Psoas muscle (tissue), 8 donors: ENCODE measurements around the gene MASP2. TPM values are rescaled to one million over a fixed set of nuclear protein-coding genes. Genes with fewer than 3 reads are reported as not detected.
A peak's percentile ranks its signal among the peaks of the same experiment; 100 is the strongest.
"Not testable (repeated sequence)": the region's sequence is repeated elsewhere in the genome, so short reads cannot be mapped to it uniquely, and the experiment has no call there.

Source experiments
- ATAC-seq, 4 donors: fragments of 200-7000 bp; cut with Tn5 transposase; one replicate each; pipeline ENCODE4 v1.9.1; 2020; ENCODE audit warnings: moderate library complexity in 3 of 4, mild to moderate bottlenecking in 2 of 4
- DNase-seq, 2 donors: peaks; one replicate each; pipeline ENCODE4 v3.0.0-alpha.2; 2020
- H3K27ac ChIP-seq: fragments of 200-600 bp; one replicate; pipeline ENCODE4 v1.8.0; 2022
- H3K27me3 ChIP-seq, 3 donors: fragments of 200-600 bp in 1 of 3; one replicate each; pipeline versions ENCODE4 v1.6.1 to v1.8.0; 2013 to 2022; ENCODE audit warnings: low read length in 2 of 3, mild to moderate bottlenecking in 2 of 3, moderate library complexity in 1 of 3; ENCODE audit not compliant: insufficient read depth in 3 of 3
- H3K36me3 ChIP-seq, 2 donors: fragments of 200-600 bp in 1 of 2; one replicate each; pipeline versions ENCODE4 v1.6.1 to v1.8.0; 2013 to 2022; ENCODE audit warnings: low read depth in 1 of 2, mild to moderate bottlenecking in 1 of 2, moderate library complexity in 1 of 2; ENCODE audit not compliant: insufficient read depth in 1 of 2
- H3K4me1 ChIP-seq: fragments of 200-600 bp; one replicate; pipeline ENCODE4 v1.8.0; 2022
- H3K4me3 ChIP-seq: fragments of 200-600 bp; one replicate; pipeline ENCODE4 v1.8.0; 2022; ENCODE audit warnings: mild to moderate bottlenecking
- H3K9me3 ChIP-seq: fragments of 200-600 bp; one replicate; pipeline ENCODE4 v1.8.0; 2022
- CTCF ChIP-seq: fragments of 200-600 bp; IDR thresholded peaks from one replicate; pipeline ENCODE4 v1.8.0; 2022; ENCODE audit warnings: antibody characterized with exemption
- WGBS, 3 donors: extraction: QIAGEN DNeasy Blood & Tissue Kit; methylation state at CpG; one replicate each; pipeline versions ENCODE4 v1.1.6 to v1.1.7; 2013; 5-methylcytosine and 5-hydroxymethylcytosine counted together
- intact Hi-C, 2 donors: fragments of 100-400 bp; cut with DNase I; formaldehyde crosslinking; loops; one replicate each; pipeline versions ENCODE4 v1.11.0 to v1.14.2; 2022
- long read RNA-seq, 2 donors: library from polyadenylated mRNA; unstranded; transcript quantifications; one replicate each; pipeline ENCODE4 v2.0.0, GENCODE V29; 2021
- polyA plus RNA-seq, 3 donors: library from polyadenylated mRNA; stranded (reverse); fragments of 200-250 nt; gene quantifications; one replicate each; pipeline ENCODE4 v1.2.3, GENCODE V29; 2013
- total RNA-seq, 4 donors: library from RNA; stranded (reverse); fragmentation: NEBNext Ultra II Directional in 2 of 4; extraction: Animal tissue kit (Norgen Biotek cat#: 25700) in 2 of 4; gene quantifications; one replicate each; pipeline versions ENCODE4 v1.2.1 to v1.2.4, GENCODE V29; 2021 to 2023
- donor health status: healthy with polysubstance abuse.
- donor health status: DM: no; HTN: no; CAD: no; lungs with moderate emphysema.
- donor health status: Bipolar disorder and iron deficiency.
- donor health status: healthy.
- donor health status: DM: yes; HTN: yes; CAD: no.
- donor health status: DM: no; HTN: no; CAD: no.
- donor health status: DM: no; HTN: no; CAD: no.
- donor health status: DM: yes; HTN: yes; CAD: no.

MASP2 gene
- total RNA-seq (not detected), polyA plus RNA-seq (under 1 TPM in 1 of 3 donors, not detected in 2; 0.03 TPM)
- long read RNA-seq, donor 1, result 0 reads
- long read RNA-seq, donor 2, partial matches to known transcripts, result 0 of 3 reads
- long read RNA-seq, donor 2, other reads (novel, unspliced or antisense), result 3 of 3 reads

- Histone ChIP-seq H3K27me3 (no peaks in the 10 kb centered on the region), H3K36me3 (no peaks in the 10 kb centered on the region), H3K27ac (no peak within 1 kb of the TSS), H3K4me1 (no peaks in the 10 kb centered on the region), H3K4me3 (no peak within 1 kb of the TSS), H3K9me3 (no peaks in the 10 kb centered on the region)
- DNase-seq (no peak), ATAC-seq (peak in 1 of 4 donors; percentile 28)
- TF ChIP-seq CTCF, result no peak
- intact Hi-C loops, result no loop called here
- 91 to 93% (median 92%) methylated on average over 25 to 28 of the region's 28 CpGs for WGBS, 3 donors
These were observed at the start of gene MASP2 for GRCh38 chr1:11046625-11047365. Gene MASP2, minus strand, starts transcription at chr1:11047239. Its CDS starts 32 bp downstream, at chr1:11047207.

GRCh38 chr1:11083784-11084183 is 36.7 kb upstream of the MASP2 start:
- WGBS, 3 donors, result 93 to 96% (median 95%) methylated on average over 1 to 2 of the region's 3 CpGs
- H3K36me3 ChIP-seq, result peaks cover 19 to 80% of the 10 kb centered on the region in 2 donors
- ATAC-seq, H3K9me3 ChIP-seq, H3K4me1 ChIP-seq, H3K27ac ChIP-seq, H3K4me3 ChIP-seq, H3K27me3 ChIP-seq, DNase-seq, intact Hi-C loops: not testable (repeated sequence)

- no peak for TF ChIP-seq CTCF
- no peak for ATAC-seq
- H3K9me3 ChIP-seq, result no peaks in the 10 kb centered on the region
- intact Hi-C loops, result no loop called here
- 84 to 86% (median 85%) methylated on average over 12 of the region's 12 CpGs for WGBS, 3 donors
- H3K27ac ChIP-seq, result no peak overlapping the region
- H3K4me3 ChIP-seq, result no peak overlapping the region
- H3K27me3 ChIP-seq, result no peaks in the 10 kb centered on the region
- no peaks in the 10 kb centered on the region for H3K4me1 ChIP-seq
- H3K36me3 ChIP-seq, result peaks cover 14 to 78% of the 10 kb centered on the region in 2 donors
- peak in 1 of 2 donors; percentile 28 for DNase-seq
These were observed 33.9 kb upstream of the MASP2 start for GRCh38 chr1:11080931-11081330.

GRCh38 chr1:11078631-11079030 is 31.6 kb upstream of the MASP2 start:
- TF ChIP-seq CTCF, result no peak
- Histone ChIP-seq H3K9me3 (no peaks in the 10 kb centered on the region), H3K4me1 (no peaks in the 10 kb centered on the region), H3K27me3 (no peaks in the 10 kb centered on the region), H3K27ac (no peak overlapping the region), H3K36me3 (peaks cover 17 to 95% of the 10 kb centered on the region in 2 donors), H3K4me3 (no peak overlapping the region)
- 78 to 100% (median 87%) methylated on average over 2 of the region's 2 CpGs for WGBS, 3 donors
- intact Hi-C loops, result no loop called here
- peak in 1 of 2 donors; percentile 51 for DNase-seq
- peak in 2 of 4 donors; percentile 71 to 74 for ATAC-seq

GRCh38 chr1:11073398-11073797 is 26.4 kb upstream of the MASP2 start:
- WGBS, 3 donors, result 93 to 98% (median 94%) methylated on average over 7 of the region's 7 CpGs

More at GRCh38 chr1:11073398-11073797, 26.4 kb upstream of the MASP2 start:
- not testable (repeated sequence) for H3K9me3 ChIP-seq, H3K4me1 ChIP-seq, H3K4me3 ChIP-seq, H3K27me3 ChIP-seq, ATAC-seq, H3K27ac ChIP-seq
- peak in 1 of 2 donors; percentile 1 for DNase-seq
- intact Hi-C loops, result loop anchor here (5.0 kb wide), 2 partner anchors 34 to 36 kb away; no protein-coding TSS in a partner anchor
- peaks cover 10 to 97% of the 10 kb centered on the region in 2 donors for H3K36me3 ChIP-seq
